ENCODE measurements around the gene CHPF2.

DNA sequence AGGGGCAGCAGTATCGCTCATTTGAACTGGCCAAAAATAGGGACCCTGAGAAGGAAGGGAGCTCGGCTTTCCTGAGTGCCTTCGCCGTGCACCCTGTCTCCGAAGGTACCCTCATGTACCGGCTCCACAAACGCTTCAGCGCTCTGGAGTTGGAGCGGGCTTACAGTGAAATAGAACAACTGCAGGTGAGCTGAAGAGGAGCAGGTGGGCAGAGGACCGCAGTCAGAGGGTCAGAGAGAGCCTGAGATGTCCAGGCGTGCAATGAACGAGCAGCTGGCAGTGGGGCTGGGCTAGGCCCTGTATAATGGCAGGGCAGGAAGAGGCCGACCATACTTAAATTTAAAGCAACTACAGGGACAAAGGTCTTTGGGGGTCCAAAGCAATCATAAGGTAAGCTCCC is 4.1 kb downstream of the CHPF2 start:
- TF ChIP-seq, protein P1, sequence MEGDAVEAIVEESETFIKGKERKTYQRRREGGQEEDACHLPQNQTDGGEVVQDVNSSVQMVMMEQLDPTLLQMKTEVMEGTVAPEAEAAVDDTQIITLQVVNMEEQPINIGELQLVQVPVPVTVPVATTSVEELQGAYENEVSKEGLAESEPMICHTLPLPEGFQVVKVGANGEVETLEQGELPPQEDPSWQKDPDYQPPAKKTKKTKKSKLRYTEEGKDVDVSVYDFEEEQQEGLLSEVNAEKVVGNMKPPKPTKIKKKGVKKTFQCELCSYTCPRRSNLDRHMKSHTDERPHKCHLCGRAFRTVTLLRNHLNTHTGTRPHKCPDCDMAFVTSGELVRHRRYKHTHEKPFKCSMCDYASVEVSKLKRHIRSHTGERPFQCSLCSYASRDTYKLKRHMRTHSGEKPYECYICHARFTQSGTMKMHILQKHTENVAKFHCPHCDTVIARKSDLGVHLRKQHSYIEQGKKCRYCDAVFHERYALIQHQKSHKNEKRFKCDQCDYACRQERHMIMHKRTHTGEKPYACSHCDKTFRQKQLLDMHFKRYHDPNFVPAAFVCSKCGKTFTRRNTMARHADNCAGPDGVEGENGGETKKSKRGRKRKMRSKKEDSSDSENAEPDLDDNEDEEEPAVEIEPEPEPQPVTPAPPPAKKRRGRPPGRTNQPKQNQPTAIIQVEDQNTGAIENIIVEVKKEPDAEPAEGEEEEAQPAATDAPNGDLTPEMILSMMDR (IDR thresholded peaks at IDR 0.05), result no peak
- TF ChIP-seq EP300 (IDR thresholded peaks at IDR 0.05), result no peak
- TF ChIP-seq POLR2AphosphoS5 (IDR thresholded peaks at IDR 0.05), result no peak
